Erythroblast (primary cell): ENCODE measurements around the gene ATP6V0B.

Source experiments
- GATA1 ChIP-seq: IDR thresholded peaks from 2 replicates; pipeline ENCODE4 v1.6.1; 2011; ENCODE audit warnings: low read depth, mild to moderate bottlenecking, control low read depth, low read length, moderate library complexity
- POLR2A ChIP-seq: IDR thresholded peaks from 2 replicates; pipeline ENCODE4 v1.6.1; 2011; ENCODE audit warnings: mild to moderate bottlenecking, low read length

- TF ChIP-seq POLR2A, result no peak
- TF ChIP-seq GATA1, result no peak
Measured at GRCh38 chr1:43982808-43983207, 8.0 kb downstream of the ATP6V0B start.
